ENCODE measurements around the gene SPCS1.

SPCS1 gene

DNA sequence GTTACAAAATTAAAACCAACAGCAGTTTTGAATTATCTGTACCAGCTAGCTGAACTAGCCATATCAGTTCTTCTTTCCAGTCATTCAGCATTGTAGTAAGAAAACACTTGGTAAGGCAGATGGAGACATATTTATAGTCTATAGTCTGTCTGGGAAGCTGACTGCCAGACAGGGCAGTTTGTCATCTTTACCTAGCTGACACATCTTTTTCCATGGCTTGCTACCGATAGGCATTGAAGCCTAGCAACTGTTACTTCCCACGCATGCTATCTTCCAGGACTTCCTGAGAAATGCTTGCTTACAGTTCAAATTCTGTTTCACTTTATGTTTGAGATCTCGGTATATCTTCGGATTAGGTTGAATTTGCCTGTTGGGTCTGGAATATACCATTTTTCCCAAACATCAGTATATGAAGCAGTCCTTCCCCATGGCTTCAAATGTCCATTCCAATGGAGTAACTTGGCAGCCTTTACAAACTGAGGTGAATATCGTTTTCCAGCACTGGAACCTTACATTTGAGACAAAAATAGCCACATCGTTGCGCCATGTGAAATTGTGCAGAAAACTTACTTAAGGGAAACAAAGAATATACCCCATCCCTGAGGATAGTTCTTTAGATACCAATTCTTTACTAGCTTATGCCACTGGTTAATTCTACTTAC is 11.2 kb upstream of the SPCS1 start:
- DNase-seq (ENCODE audit: insufficient read length, low spot score) (no peak), FAIRE-seq (no peak)
- TF ChIP-seq, protein P1, sequence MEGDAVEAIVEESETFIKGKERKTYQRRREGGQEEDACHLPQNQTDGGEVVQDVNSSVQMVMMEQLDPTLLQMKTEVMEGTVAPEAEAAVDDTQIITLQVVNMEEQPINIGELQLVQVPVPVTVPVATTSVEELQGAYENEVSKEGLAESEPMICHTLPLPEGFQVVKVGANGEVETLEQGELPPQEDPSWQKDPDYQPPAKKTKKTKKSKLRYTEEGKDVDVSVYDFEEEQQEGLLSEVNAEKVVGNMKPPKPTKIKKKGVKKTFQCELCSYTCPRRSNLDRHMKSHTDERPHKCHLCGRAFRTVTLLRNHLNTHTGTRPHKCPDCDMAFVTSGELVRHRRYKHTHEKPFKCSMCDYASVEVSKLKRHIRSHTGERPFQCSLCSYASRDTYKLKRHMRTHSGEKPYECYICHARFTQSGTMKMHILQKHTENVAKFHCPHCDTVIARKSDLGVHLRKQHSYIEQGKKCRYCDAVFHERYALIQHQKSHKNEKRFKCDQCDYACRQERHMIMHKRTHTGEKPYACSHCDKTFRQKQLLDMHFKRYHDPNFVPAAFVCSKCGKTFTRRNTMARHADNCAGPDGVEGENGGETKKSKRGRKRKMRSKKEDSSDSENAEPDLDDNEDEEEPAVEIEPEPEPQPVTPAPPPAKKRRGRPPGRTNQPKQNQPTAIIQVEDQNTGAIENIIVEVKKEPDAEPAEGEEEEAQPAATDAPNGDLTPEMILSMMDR (IDR thresholded peaks at IDR 0.05; ENCODE audit: insufficient read depth, missing control alignments), result no peak

DNA sequence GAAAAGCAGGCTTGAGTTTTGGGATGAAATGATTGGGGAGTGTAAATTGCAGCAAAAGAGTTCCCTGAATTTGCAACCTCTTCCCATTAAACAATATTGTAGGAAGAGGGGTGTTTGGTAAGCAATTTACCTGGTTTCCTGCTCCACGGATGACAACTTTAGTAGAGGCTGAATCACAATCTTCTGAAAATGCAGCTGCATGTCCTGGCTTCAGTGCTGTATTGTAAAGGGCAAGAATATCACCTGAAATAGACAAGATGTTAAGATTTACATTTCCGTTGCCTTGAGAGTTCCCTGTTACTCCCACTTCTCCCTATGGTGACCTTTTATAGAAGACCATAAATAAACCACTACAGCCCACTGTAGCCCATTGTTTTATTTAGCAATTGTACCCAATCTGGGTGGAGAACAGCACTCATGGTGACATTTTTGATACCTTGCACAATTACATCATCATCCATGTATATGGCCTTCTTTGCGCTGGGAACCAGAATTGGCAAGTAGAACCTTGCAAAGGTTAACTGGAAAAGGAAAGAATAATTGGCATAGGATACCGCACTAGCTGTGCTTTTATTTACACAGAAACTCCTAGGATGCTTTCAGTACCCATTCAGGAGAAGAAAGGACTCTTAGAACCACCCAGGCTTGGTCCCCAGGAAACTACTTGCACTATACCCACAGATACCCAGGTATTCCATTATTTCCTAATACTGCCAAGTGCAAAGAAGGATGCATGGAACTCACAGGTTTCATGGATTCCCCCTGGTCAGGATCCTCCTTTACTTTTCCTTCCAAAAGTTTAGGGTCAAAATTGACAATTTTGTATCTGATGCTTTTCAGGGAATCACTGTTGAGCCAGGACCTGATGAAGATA is 9.9 kb upstream of the SPCS1 start:
- TF ChIP-seq, protein P1 (IDR thresholded peaks at IDR 0.05; ENCODE audit: insufficient read depth, missing control alignments), result no peak
- FAIRE-seq (no peak), DNase-seq (ENCODE audit: insufficient read length, low spot score) (no peak)

DNA sequence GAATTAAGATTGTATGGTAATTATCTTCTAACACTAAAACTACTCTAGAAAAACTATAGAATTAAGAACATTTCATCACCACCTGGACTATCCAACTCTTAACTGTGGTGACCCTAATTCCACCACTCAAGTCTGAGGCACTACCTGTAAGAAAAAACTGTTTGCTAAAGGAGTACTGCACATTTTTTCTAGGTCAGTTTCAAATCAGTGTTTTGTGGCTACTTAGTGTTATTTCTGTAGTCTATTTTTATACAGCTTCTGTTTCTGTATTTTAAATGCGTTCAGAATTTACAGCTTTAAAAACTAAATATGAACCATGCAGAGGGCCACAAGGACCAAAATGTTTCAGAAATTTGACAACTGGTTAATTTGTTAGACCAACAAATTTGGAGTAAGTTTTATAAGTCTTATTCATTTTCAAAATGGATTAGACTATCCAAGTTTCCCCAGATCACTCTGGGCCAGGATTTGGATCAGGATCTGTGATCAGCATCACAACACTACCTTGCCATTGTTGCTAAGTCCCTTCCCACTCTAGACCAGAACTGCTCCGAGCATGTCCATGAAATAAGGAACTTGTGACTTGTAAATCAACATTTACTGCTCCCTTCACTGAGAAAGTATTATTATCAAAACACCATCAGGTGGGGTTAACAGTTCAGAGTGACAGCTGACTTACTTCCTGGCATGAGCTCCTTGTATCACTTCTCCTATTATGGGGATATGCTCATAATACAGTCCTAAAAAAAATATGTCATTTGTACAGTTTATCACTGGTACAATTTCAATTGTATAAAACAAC is 8.9 kb upstream of the SPCS1 start:
- FAIRE-seq (peak; percentile 6), DNase-seq (ENCODE audit: insufficient read length, low spot score) (no peak)
- TF ChIP-seq, protein P1 (IDR thresholded peaks at IDR 0.05; ENCODE audit: insufficient read depth, missing control alignments), result no peak

DNA sequence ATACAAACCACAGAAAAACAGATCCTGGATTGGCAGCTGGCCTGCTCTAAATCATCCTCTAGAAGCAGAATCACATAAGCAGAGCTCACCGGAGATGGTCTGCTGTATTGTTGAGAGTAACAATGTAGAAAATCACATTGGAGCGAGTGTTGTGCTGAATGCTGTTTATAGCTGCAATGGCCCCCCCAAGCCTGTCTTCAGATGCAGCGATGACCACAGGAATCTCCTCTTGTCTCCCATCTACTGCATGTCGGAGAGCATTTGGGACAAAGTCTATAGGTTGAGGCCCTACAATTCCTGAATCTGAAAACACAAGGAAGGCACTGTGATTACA is 8.3 kb upstream of the SPCS1 start:
- TF ChIP-seq, protein P1 (IDR thresholded peaks at IDR 0.05; ENCODE audit: insufficient read depth, missing control alignments), result no peak
- no peak for FAIRE-seq
- DNase-seq (ENCODE audit: insufficient read length, low spot score), result no peak

DNA sequence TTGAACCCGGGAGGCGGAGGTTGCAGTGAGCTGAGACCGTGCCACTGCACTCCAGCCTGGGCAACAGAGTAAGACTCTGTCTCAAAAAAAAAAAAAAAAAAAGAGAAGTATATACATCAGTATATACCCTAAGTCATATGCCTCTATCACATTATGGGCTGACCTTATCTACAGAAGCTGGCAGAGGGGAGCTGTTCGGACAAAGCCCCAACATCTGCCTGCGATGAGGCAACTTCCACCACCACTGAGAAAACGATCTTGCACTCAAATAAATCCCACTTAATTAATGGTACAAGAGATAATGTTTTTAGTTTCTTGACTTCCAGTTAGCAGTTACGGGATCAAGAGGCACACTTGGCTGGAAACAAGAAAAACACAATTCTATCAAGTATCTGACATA is 2.6 kb upstream of the SPCS1 start:
- FAIRE-seq (no peak), DNase-seq (ENCODE audit: insufficient read length, low spot score) (no peak)

DNA sequence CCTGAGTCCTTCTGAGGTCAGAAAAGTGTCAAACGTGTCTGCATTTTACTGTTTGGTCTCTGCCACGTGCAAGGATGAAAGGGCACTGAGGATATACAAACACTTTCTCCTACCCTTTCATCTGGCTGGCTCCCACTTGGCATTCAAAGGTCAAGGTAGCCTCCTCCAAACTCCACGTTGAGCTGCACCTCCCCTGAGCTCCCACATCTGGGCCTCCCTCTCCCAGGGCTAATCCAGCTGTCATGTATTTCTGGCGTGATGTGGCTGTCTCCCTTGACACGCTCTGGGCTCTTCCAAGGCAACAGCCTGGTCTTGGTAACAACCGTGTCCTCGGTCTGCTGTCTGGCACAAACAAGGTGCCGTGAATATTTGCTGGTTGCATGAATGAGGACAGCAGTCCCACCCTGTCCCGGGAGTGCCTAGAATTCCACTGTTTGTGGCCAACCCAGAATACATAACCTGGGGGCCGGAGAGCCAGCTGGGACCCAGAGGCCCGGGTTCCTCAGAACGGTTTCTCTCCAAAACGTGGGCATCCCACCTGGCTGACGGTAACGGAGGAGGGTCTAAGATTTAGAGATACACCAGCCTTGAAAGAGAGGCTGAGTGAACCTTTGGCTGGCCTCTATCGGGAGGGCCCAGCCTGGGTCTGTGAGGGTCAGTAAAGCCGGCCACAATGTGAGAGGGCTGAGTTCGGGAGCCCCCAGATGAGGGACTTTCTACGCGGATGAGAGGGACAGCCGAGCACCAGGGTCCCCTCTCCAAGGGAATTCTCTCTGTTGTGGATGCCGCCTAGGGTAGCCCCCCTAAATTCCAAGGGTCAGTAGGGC is 1.1 kb upstream of the SPCS1 start:
- DNase-seq (ENCODE audit: insufficient read length, low spot score) (no peak), FAIRE-seq (no peak)
- TF ChIP-seq, protein P1 (IDR thresholded peaks at IDR 0.05; ENCODE audit: insufficient read depth, missing control alignments), result no peak

More for the DNA sequence above, 2.6 kb upstream of the SPCS1 start:
- TF ChIP-seq, protein P1 (IDR thresholded peaks at IDR 0.05; ENCODE audit: insufficient read depth, missing control alignments), result no peak

Data from D721Med (cell line).